Esophagus muscularis mucosa (tissue), 4 donors: ENCODE measurements around the gene WDR91.

Experiments used
- EP300 ChIP-seq: sonication (generic); formaldehyde crosslinking; IDR thresholded peaks from one replicate; pipeline ENCODE4 v1.6.1; 2017; ENCODE audit warnings: antibody characterized with exemption
- POLR2A ChIP-seq: fragments of 450-650 bp; IDR thresholded peaks from one replicate; pipeline ENCODE4 v1.6.1; 2017; ENCODE audit warnings: antibody characterized with exemption, moderate library complexity, mild to moderate bottlenecking, low read depth
- TF ChIP-seq, protein P1 (sequence below), 3 experiments: fragments of 200-600 bp in 2 of 3; fragments of 450-650 bp in 1 of 3; sonication (generic) in 2 of 3; IDR thresholded peaks; one replicate each; pipeline ENCODE4 v1.5.1; 2017 to 2019; ENCODE audit warnings: antibody characterized with exemption in 3 of 3, mild to moderate bottlenecking in 2 of 3, moderate library complexity in 1 of 3

DNA sequence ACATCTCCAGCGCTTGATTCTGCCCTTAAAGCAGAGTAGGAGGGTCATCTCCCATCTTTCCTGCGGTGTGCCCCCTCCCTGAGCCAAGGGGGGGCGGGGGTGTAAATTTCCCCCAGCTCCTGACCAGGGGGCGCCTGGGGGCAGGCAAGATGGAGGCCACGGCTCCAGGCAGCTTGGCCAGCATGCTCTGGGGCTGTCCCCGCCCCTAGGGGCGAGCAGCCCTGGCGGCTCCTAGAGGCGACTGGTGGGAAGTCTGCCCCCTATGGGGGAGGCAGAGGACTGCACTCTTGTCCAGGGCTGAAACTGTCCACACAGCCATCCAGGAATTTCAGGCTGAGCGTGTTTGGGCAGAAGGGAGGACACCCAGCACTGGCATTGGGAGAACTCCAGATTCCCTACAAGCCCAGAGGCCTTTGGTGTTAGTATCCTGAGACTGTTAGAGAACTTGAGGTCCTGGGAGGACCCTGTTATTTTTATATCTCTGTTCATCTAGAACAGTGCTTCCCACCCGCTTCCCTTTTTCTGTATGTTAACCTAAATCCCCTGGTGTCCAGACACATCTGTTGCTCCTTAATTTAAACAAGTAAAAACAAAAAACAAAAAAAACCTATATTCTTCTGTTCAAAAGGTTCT, 26.9 kb upstream of the WDR91 start:
- no peak for TF ChIP-seq POLR2A
- no peak for TF ChIP-seq EP300
- TF ChIP-seq, protein P1, sequence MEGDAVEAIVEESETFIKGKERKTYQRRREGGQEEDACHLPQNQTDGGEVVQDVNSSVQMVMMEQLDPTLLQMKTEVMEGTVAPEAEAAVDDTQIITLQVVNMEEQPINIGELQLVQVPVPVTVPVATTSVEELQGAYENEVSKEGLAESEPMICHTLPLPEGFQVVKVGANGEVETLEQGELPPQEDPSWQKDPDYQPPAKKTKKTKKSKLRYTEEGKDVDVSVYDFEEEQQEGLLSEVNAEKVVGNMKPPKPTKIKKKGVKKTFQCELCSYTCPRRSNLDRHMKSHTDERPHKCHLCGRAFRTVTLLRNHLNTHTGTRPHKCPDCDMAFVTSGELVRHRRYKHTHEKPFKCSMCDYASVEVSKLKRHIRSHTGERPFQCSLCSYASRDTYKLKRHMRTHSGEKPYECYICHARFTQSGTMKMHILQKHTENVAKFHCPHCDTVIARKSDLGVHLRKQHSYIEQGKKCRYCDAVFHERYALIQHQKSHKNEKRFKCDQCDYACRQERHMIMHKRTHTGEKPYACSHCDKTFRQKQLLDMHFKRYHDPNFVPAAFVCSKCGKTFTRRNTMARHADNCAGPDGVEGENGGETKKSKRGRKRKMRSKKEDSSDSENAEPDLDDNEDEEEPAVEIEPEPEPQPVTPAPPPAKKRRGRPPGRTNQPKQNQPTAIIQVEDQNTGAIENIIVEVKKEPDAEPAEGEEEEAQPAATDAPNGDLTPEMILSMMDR (IDR thresholded peaks at IDR 0.05), result no peak
